Measurements from ENCODE around the gene COA6.

Gene COA6

GRCh38 chr1:234413990-234414389 is 40.7 kb downstream of the COA6 start:
- DNase-seq, result no peak

GRCh38 chr1:234427950-234428646 is 54.8 kb downstream of the COA6 start:
- DNase-seq, result no peak

GRCh38 chr1:234429434-234429806 is 56.2 kb downstream of the COA6 start:
- no peak for DNase-seq

GRCh38 chr1:234430691-234431090 is 57.4 kb downstream of the COA6 start:
- DNase-seq, result no peak

- no peak for DNase-seq
Observed at GRCh38 chr1:234431255-234431654, 58.0 kb downstream of the COA6 start.

- DNase-seq, result peak; percentile 35
Observed at GRCh38 chr1:234433563-234434285, 60.5 kb downstream of the COA6 start.

Data from fibroblast of upper back skin (primary cell).